GF-D8 (cell line): ENCODE measurements around the gene ACCSL.

Source experiments
- DNase-seq: peaks from one replicate; lab custom pipeline; 2025; lab: John Stamatoyannopoulos, UW

Gene ACCSL

DNA sequence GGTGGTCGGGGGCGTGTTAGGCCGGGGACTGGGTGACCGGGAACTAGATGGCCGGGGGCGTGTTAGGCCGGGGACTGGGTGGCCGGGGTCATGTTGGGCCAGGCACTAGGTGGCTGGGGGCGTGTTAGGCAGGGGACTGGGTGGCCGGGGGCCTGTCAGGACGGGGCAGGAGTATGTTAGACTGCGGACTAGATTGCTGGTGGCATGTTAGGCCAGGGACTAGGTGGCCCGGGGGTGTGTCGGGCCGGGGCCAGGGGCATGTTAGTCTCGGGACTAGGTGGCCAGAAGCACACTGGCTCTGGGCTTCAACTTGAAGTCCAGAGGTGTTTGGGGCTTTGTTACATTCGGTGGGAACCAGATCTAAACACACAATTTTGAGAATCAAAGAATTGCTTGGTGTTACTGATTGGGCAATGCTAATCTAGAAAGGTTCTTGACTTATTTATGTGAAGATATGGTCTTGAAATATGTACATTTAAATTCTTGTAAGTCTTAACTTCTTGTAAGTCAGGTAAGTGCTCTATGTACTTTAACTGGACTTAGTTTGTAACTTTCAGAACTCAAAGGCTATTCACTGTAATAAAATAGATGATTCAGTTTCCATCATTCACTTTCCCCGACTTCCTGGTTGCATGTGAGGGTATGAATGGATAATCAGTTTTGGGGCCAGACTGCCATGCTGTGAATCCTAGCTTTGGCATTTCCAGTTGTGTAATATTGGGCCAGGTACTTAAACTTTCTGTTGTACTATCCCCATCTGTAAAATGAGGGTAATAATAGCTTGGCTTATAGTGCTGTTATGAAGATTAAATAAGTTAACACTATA, 48.8 kb downstream of the ACCSL start:
- no peak for DNase-seq

DNA sequence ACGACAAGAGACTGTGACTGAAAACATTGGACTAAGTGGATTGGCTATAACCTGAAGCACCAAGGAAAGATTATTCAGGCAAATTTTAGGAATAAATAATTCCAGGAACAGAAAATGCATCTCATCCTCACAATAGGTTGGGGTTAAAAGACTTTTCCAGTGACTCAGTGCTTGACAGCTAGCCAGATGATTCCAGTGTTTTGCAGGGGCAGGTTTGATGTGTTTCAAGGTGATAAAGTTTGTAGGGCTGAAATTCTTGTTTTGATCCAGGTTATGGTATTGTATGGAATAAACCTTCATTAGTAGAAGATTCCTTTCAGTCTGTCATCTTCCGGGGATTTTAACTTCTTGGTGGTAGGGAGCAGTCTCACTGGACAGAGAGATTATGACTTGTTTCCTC, 50.0 kb downstream of the ACCSL start:
- DNase-seq = no peak

DNA sequence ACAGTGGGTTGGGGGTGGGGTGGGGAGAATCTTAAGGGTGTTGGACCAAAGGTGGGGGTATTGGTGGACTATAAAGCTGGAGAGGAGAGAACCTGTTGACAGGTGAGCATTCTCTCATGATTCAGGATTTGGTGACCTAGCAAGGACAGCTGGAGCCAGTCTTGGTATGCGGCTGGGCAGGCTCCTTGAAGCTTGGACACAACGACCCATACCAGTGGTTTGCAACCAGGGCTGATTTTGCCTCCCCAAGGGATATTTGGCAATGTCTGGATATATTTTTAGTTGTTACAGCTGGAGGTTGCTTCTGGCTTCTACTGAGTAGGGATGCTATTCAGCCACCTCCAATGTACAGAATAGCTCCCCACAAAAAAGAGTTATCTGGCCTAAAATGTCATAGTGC, 53.3 kb downstream of the ACCSL start:
- no peak for DNase-seq

DNA sequence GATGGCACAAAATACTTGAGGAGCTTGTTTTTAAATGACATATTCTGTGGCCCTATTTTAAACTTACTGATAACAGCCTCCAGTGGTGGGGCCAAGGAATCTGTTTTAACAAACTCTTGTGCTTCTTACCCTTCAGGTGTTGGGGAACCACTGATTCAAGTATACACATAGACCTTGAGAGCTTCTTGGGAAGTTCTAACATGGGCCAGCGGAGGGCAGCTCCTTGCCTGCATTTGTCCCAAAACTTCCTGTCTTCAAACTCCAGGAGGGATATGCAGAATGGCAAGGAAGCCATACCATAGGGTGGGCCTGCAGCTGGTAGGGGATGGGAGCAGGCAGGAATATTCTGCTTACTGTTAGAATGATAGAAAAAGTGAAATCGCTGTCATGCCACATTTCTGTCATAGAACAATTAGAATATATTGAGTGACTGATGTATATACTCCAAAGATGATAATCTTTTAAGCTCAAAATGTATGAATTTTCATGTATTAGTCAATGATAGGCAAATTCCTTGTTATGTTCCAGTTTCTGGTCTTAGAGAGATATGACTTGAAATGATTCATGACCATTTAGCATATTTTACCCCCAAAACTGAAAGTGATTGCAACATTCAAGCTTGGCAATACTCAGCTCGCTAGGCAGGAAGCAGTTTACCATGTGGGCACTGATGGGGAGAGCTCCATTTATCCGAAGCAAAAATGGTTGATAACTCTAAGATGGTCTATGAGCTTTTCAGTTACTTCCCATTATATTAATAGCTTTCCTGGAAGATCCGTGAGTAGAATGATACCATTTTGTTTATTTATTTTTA, 56.9 kb downstream of the ACCSL start:
- no peak for DNase-seq

DNA sequence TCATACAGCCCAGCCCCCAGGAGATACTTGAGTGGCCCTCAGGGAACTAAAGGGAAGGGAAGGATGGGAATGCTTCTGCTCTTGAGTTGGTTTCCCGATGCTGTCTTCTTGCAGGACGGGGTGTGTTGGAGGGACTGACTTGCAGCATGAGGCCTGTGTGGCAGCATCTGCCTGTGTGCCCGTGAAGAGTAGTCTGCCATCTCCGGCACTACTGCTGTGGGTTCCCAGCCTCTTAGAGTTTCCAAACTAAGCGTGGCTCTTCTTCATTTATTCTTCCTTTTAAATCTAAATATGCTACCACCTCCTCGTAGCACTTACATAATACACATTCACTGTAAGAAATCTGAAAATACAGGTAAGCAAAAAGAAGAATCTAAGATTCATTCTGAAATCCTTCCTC, 60.5 kb downstream of the ACCSL start:
- DNase-seq = no peak
